K562 (cell line): ENCODE measurements around the gene B9D2.

Experiments
- BCL6 ChIP-seq: fragments of 250-450 bp; sonication (Bioruptor Pico); IDR thresholded peaks from 2 replicates; pipeline ENCODE4 v1.4.0; 2020
- BHLHE40 ChIP-seq: IDR thresholded peaks from 2 replicates; pipeline ENCODE4 v1.6.1; 2011; ENCODE audit warnings: low read length, improper control_type of control experiment
- CTCF ChIP-seq, 3 experiments: IDR thresholded peaks in 2 of 3; conservative IDR thresholded peaks in 1 of 3; 2 replicates each; pipeline ENCODE4 v1.5.1; 2011 to 2012; ENCODE audit warnings: low read length in 3 of 3, mild to moderate bottlenecking in 3 of 3, control low read depth in 2 of 3, improper control_type of control experiment in 1 of 3, inconsistent platforms in 1 of 3, low read depth in 1 of 3, mixed read lengths in 1 of 3, moderate library complexity in 1 of 3; ENCODE audit not compliant: insufficient read depth in 2 of 3
- E4F1 ChIP-seq: fragments of 250-450 bp; sonication (Bioruptor Pico); IDR thresholded peaks from 2 replicates; pipeline ENCODE4 v1.5.0; 2021; ENCODE audit warnings: mild to moderate bottlenecking, borderline replicate concordance
- ELK1 ChIP-seq: sonication (generic); formaldehyde crosslinking; IDR thresholded peaks from 2 replicates; pipeline ENCODE4 v1.8.1; 2022; ENCODE audit warnings: missing genetic modification reagents
- GATA2 ChIP-seq: sonication (generic); formaldehyde crosslinking; IDR thresholded peaks from 2 replicates; pipeline ENCODE4 v1.4.0; 2020; ENCODE audit warnings: mild to moderate bottlenecking, missing genetic modification reagents
- MLLT1 ChIP-seq, 2 experiments: fragments of 450-650 bp; IDR thresholded peaks; 2 replicates each; pipeline ENCODE4 v1.6.1; 2016
- NFATC3 ChIP-seq: fragments of 450-650 bp; IDR thresholded peaks from 2 replicates; pipeline ENCODE4 v1.6.1; 2017; ENCODE audit warnings: mild to moderate bottlenecking
- PRPF4 ChIP-seq: fragments of 200-400 bp; formaldehyde crosslinking; IDR thresholded peaks from one replicate; pipeline ENCODE4 v1.6.1; 2017; ENCODE audit warnings: low read length, low read depth, mild to moderate bottlenecking; ENCODE audit not compliant: insufficient read depth, poor library complexity, severe bottlenecking
- THRAP3 ChIP-seq: fragments of 450-650 bp; IDR thresholded peaks from 2 replicates; pipeline ENCODE4 v1.6.1; 2016; ENCODE audit warnings: mild to moderate bottlenecking, inconsistent platforms, borderline replicate concordance
- ZBTB1 ChIP-seq: sonication (generic); formaldehyde crosslinking; IDR thresholded peaks from 2 replicates; pipeline ENCODE4 v1.8.1; 2023; ENCODE audit warnings: missing genetic modification reagents, low read depth, mild to moderate bottlenecking, borderline replicate concordance
- ZNF146 ChIP-seq: IDR thresholded peaks from one replicate; pipeline ENCODE4 v1.6.1; 2018; ENCODE audit warnings: missing compliant biosample characterization; ENCODE audit not compliant: unreplicated experiment

GRCh38 chr19:41401483-41401882 lies 37.5 kb upstream of the B9D2 start:
- TF ChIP-seq BCL6 = no peak
- TF ChIP-seq ZNF146 (CRISPR knock-in tag) = no peak
- no peak for TF ChIP-seq E4F1 (CRISPR knock-in tag)
- no peak for TF ChIP-seq BHLHE40
- no peak for TF ChIP-seq PRPF4
- TF ChIP-seq CTCF (IDR thresholded peaks at IDR 0.05 in 2 of 3, conservative IDR thresholded peaks at IDR 0.05 in 1 of 3; ENCODE audit: insufficient read depth in 2 of 3, low read depth in 1 of 3, low read length in 3 of 3) = no peak
- TF ChIP-seq ZBTB1 = no peak
- TF ChIP-seq MLLT1 (IDR thresholded peaks at IDR 0.05) = no peak
- no peak for TF ChIP-seq THRAP3
- no peak for TF ChIP-seq ELK1
- TF ChIP-seq NFATC3 = no peak
- no peak for TF ChIP-seq GATA2
